Panc1 (cell line): ENCODE results near the gene CCL2.

Experiments used
- POLR2AphosphoS5 ChIP-seq: IDR thresholded peaks from 2 replicates; pipeline ENCODE4 v1.6.1; 2012; ENCODE audit warnings: mild to moderate bottlenecking, low read depth, low read length, moderate library complexity
- SIN3A ChIP-seq: IDR thresholded peaks from 2 replicates; pipeline ENCODE4 v1.6.1; 2012; ENCODE audit warnings: low read depth, mild to moderate bottlenecking, low read length, moderate library complexity, borderline replicate concordance; ENCODE audit not compliant: insufficient read depth
- TF ChIP-seq, protein P1 (sequence below): fragments of 450-650 bp; IDR thresholded peaks from 2 replicates; pipeline ENCODE4 v1.5.1; 2017; ENCODE audit warnings: mild to moderate bottlenecking
- TF ChIP-seq, protein P2 (sequence below), 2 experiments: IDR thresholded peaks; 2 replicates each; pipeline ENCODE4 v1.6.1; 2011 to 2012; ENCODE audit warnings: low read depth in 2 of 2, control low read depth in 1 of 2, low read length in 1 of 2, mild to moderate bottlenecking in 1 of 2, moderate library complexity in 1 of 2; ENCODE audit not compliant: insufficient read depth in 1 of 2

DNA sequence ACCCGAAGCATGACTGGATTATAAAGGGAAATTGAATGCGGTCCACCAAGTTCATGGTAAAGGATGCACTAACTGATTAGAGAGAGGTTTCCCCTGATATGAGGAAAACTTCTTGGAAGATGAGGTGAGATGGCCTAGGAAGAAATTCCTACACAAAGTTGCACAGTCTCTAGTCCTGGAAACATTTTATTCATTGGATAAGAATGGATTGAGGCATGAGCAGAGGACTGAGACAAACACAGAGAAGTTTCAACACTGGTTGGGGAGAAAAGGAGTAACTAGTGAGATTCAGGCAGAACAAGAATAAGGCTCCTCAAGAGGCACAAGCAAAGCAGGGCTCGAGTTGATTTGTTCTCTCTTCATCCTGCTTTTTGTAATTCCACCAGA, 2.0 kb upstream of the CCL2 start:
- TF ChIP-seq, protein P1, sequence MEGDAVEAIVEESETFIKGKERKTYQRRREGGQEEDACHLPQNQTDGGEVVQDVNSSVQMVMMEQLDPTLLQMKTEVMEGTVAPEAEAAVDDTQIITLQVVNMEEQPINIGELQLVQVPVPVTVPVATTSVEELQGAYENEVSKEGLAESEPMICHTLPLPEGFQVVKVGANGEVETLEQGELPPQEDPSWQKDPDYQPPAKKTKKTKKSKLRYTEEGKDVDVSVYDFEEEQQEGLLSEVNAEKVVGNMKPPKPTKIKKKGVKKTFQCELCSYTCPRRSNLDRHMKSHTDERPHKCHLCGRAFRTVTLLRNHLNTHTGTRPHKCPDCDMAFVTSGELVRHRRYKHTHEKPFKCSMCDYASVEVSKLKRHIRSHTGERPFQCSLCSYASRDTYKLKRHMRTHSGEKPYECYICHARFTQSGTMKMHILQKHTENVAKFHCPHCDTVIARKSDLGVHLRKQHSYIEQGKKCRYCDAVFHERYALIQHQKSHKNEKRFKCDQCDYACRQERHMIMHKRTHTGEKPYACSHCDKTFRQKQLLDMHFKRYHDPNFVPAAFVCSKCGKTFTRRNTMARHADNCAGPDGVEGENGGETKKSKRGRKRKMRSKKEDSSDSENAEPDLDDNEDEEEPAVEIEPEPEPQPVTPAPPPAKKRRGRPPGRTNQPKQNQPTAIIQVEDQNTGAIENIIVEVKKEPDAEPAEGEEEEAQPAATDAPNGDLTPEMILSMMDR: no peak
- TF ChIP-seq POLR2AphosphoS5: no peak
- no peak for TF ChIP-seq SIN3A
- TF ChIP-seq, protein P2, sequence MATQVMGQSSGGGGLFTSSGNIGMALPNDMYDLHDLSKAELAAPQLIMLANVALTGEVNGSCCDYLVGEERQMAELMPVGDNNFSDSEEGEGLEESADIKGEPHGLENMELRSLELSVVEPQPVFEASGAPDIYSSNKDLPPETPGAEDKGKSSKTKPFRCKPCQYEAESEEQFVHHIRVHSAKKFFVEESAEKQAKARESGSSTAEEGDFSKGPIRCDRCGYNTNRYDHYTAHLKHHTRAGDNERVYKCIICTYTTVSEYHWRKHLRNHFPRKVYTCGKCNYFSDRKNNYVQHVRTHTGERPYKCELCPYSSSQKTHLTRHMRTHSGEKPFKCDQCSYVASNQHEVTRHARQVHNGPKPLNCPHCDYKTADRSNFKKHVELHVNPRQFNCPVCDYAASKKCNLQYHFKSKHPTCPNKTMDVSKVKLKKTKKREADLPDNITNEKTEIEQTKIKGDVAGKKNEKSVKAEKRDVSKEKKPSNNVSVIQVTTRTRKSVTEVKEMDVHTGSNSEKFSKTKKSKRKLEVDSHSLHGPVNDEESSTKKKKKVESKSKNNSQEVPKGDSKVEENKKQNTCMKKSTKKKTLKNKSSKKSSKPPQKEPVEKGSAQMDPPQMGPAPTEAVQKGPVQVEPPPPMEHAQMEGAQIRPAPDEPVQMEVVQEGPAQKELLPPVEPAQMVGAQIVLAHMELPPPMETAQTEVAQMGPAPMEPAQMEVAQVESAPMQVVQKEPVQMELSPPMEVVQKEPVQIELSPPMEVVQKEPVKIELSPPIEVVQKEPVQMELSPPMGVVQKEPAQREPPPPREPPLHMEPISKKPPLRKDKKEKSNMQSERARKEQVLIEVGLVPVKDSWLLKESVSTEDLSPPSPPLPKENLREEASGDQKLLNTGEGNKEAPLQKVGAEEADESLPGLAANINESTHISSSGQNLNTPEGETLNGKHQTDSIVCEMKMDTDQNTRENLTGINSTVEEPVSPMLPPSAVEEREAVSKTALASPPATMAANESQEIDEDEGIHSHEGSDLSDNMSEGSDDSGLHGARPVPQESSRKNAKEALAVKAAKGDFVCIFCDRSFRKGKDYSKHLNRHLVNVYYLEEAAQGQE (IDR thresholded peaks at IDR 0.05; ENCODE audit: insufficient read depth in 1 of 2, low read depth in 2 of 2, low read length in 1 of 2): no peak
